HepG2 (cell line): ENCODE measurements around the gene ARHGAP10. TPM values are rescaled to one million over a fixed set of nuclear protein-coding genes. Genes with fewer than 3 reads are reported as not detected.

Experiments
- ATAC-seq: fragments of 200-7000 bp; cut with Tn5 transposase; 3 replicates; pipeline ENCODE4 v1.9.1; 2020; ENCODE audit warnings: mild to moderate bottlenecking, moderate library complexity
- BruUV-seq: library from RNA; stranded (reverse); fragments of 400-500 nt; replicated peaks from 2 replicates; lab custom pipeline; 2021; lab: Mats Ljungman, UMichigan
- CTCF ChIA-PET: fragments of 300-600 bp; formaldehyde crosslinking; extraction: SDS; loops from one replicate; lab custom pipeline; 2021; ENCODE audit warnings: low total read pairs, inconsistent platforms, low intra/inter-chr PET ratio; lab: Yijun Ruan, JAX
- POLR2A ChIA-PET: fragments of 350-600 bp; sonication (Branson Sonifier 250); formaldehyde crosslinking; loops from one replicate; lab custom pipeline; 2020; ENCODE audit warnings: antibody characterized with exemption, inconsistent platforms; lab: Yijun Ruan, JAX
- DNase-seq: peaks from one replicate; pipeline ENCODE4 v3.0.0-alpha.2; 2015; ENCODE audit warnings: low spot score
- FAIRE-seq: peaks from 3 replicates; lab custom pipeline; 2011; peaks lifted over from hg19 to GRCh38; lab: Jason Lieb, UNC
- H2AFZ ChIP-seq: one replicate; pipeline ENCODE4 v1.6.1; 2011; ENCODE audit warnings: low read length, inconsistent platforms
- H3K27ac ChIP-seq: fragments of 300-600 bp; 3 replicates; pipeline ENCODE4 v1.8.0; 2011; ENCODE audit warnings: mixed run types, mild to moderate bottlenecking, mixed read lengths, low read length, inconsistent platforms; ENCODE audit not compliant: insufficient read depth; ENCODE audit errors: extremely low read length
- H3K27me3 ChIP-seq, 2 experiments: fragments of 200-600 bp in 1 of 2; 2 replicates in 1 of 2; 3 replicates in 1 of 2; pipeline versions ENCODE4 v1.6.0 to v1.8.0; 2011; ENCODE audit warnings: low read length in 2 of 2, mild to moderate bottlenecking in 2 of 2, moderate library complexity in 2 of 2, inconsistent platforms in 1 of 2; ENCODE audit not compliant: insufficient read depth in 2 of 2, control insufficient read depth in 1 of 2
- H3K36me3 ChIP-seq, 2 experiments: fragments of 200-600 bp in 1 of 2; replicated peaks in 1 of 2; 2 replicates in 1 of 2; 3 replicates in 1 of 2; pipeline versions ENCODE4 v1.5.1 to v1.8.0; 2011; ENCODE audit warnings: low read length in 2 of 2, inconsistent platforms in 1 of 2; ENCODE audit not compliant: insufficient read depth in 2 of 2, control insufficient read depth in 1 of 2
- H3K4me1 ChIP-seq: 2 replicates; pipeline ENCODE4 v1.5.1; 2012; ENCODE audit warnings: low read length, inconsistent platforms; ENCODE audit not compliant: insufficient read depth
- H3K4me2 ChIP-seq: 2 replicates; pipeline ENCODE4 v1.6.0; 2011; ENCODE audit warnings: low read depth, low read length, inconsistent platforms
- H3K4me3 ChIP-seq, 3 experiments: fragments of 200-600 bp in 1 of 3; sonication (generic), shearing (Covaris generic) in 1 of 3; replicated peaks in 1 of 3; 2 replicates each; pipeline ENCODE4 v1.5.1; 2011 to 2016; ENCODE audit warnings: low read length in 3 of 3, inconsistent platforms in 2 of 3, low read depth in 2 of 3, mild to moderate bottlenecking in 2 of 3, control low read depth in 1 of 3, mixed read lengths in 1 of 3; ENCODE audit not compliant: insufficient read depth in 1 of 3
- H3K79me2 ChIP-seq: one replicate; pipeline ENCODE4 v1.6.1; 2011; ENCODE audit warnings: low read length, inconsistent platforms; ENCODE audit not compliant: insufficient read depth
- H3K9ac ChIP-seq: 2 replicates; pipeline ENCODE4 v1.6.0; 2011; ENCODE audit warnings: mild to moderate bottlenecking, low read depth, low read length, inconsistent platforms; ENCODE audit not compliant: insufficient read depth
- H3K9me3 ChIP-seq: 2 replicates; pipeline ENCODE4 v1.5.1; 2012; ENCODE audit warnings: mild to moderate bottlenecking, low read length
- H4K20me1 ChIP-seq: 2 replicates; pipeline ENCODE4 v1.6.0; 2011; ENCODE audit warnings: inconsistent platforms, mild to moderate bottlenecking, low read length, moderate library complexity; ENCODE audit not compliant: insufficient read depth
- ELF4 ChIP-seq: sonication (generic); formaldehyde crosslinking; IDR thresholded peaks from 2 replicates; pipeline ENCODE4 v1.5.0; 2020; ENCODE audit warnings: missing genetic modification reagents, mild to moderate bottlenecking, moderate library complexity, borderline replicate concordance
- FOXK1 ChIP-seq: sonication (generic); formaldehyde crosslinking; IDR thresholded peaks from 2 replicates; pipeline ENCODE4 v1.4.0; 2020; ENCODE audit warnings: low read depth, missing genetic modification reagents, borderline replicate concordance
- NPAS2 ChIP-seq: sonication (generic); formaldehyde crosslinking; IDR thresholded peaks from 2 replicates; pipeline ENCODE4 v1.8.0; 2022; ENCODE audit warnings: mild to moderate bottlenecking, missing genetic modification reagents, borderline replicate concordance
- NR2C2 ChIP-seq: sonication (generic); formaldehyde crosslinking; IDR thresholded peaks from 2 replicates; pipeline ENCODE4 v1.4.0; 2020; ENCODE audit warnings: missing genetic modification reagents, mild to moderate bottlenecking, moderate library complexity, borderline replicate concordance
- POGZ ChIP-seq: sonication (generic); formaldehyde crosslinking; IDR thresholded peaks from 2 replicates; pipeline ENCODE4 v1.4.0; 2020; ENCODE audit warnings: mild to moderate bottlenecking, missing genetic modification reagents
- SAP130 ChIP-seq: IDR thresholded peaks from 2 replicates; pipeline ENCODE4 v1.6.1; 2016; ENCODE audit warnings: low read depth
- TERF1 ChIP-seq: sonication (generic); formaldehyde crosslinking; IDR thresholded peaks from 2 replicates; pipeline ENCODE4 v1.8.0; 2022; ENCODE audit warnings: mild to moderate bottlenecking, missing genetic modification reagents, moderate library complexity
- THRA ChIP-seq: sonication (generic); formaldehyde crosslinking; IDR thresholded peaks from 2 replicates; pipeline ENCODE4 v1.4.0; 2020; ENCODE audit warnings: missing genetic modification reagents, borderline replicate concordance
- ZBTB42 ChIP-seq: sonication (generic); formaldehyde crosslinking; IDR thresholded peaks from 2 replicates; pipeline ENCODE4 v1.5.0; 2020; ENCODE audit warnings: mild to moderate bottlenecking, missing genetic modification reagents
- ZMAT3 ChIP-seq: sonication (generic); formaldehyde crosslinking; conservative IDR thresholded peaks from 2 replicates; pipeline ENCODE4 v1.7.0; 2021; ENCODE audit warnings: missing genetic modification reagents
- ZNF460 ChIP-seq: sonication (generic); formaldehyde crosslinking; IDR thresholded peaks from 2 replicates; pipeline ENCODE4 v1.5.1; 2020; ENCODE audit warnings: missing genetic modification reagents, mild to moderate bottlenecking, borderline replicate concordance
- ZNF468 ChIP-seq: sonication (generic); formaldehyde crosslinking; IDR thresholded peaks from 2 replicates; pipeline ENCODE4 v1.8.0; 2022; ENCODE audit warnings: mild to moderate bottlenecking, moderate library complexity, missing genetic modification reagents
- ZNF609 ChIP-seq: sonication (generic); formaldehyde crosslinking; IDR thresholded peaks from 2 replicates; pipeline ENCODE4 v1.4.0; 2020; ENCODE audit warnings: mild to moderate bottlenecking, missing genetic modification reagents, borderline replicate concordance
- WGBS: methylation state at CpG from one replicate; pipeline ENCODE4 v1.1.6; 2017; ENCODE audit warnings: low lambda C conversion rate; 5-methylcytosine and 5-hydroxymethylcytosine counted together
- in situ Hi-C: cut with HindIII; loops from 2 replicates; pipeline ENCODE4 v1.10.0; 2017; ENCODE audit warnings: low pct_unique_long_range_greater_than_20kb; ENCODE audit not compliant: extremely low pct_ligation_motif_present
- intact Hi-C: fragments of 100-400 bp; cut with micrococcal nuclease; formaldehyde crosslinking; loops from one replicate; pipeline ENCODE4 v1.10.0; 2022; ENCODE audit not compliant: unreplicated experiment
- polyA plus RNA-seq, 8 experiments: library from polyadenylated mRNA; depleted of rRNA in 3 of 8; stranded (reverse) in 7 of 8; unstranded in 1 of 8; fragments of >200 nt; fragmentation: Illumina TruSeq in 4 of 8; extraction: Trizol in 4 of 8; gene quantifications; 2 replicates each; pipeline versions ENCODE4 v1.2.1 to v1.2.3, GENCODE V29; 2011 to 2016; ENCODE audit warnings: low read depth in 4 of 8, missing spikeins in 1 of 8, mixed read lengths in 1 of 8; ENCODE audit not compliant: insufficient read depth in 1 of 8
- total RNA-seq, 5 experiments: library from RNA; depleted of rRNA; stranded (reverse); fragments of >200 nt; fragmentation: Illumina TruSeq; extraction: Trizol; gene quantifications; 2 replicates each; pipeline ENCODE4 v1.2.3, GENCODE V29; 2016; ENCODE audit warnings: low read depth in 1 of 5
- TF ChIP-seq, protein P1 (sequence below): sonication (generic); formaldehyde crosslinking; conservative IDR thresholded peaks from 2 replicates; pipeline ENCODE4 v1.8.0; 2022; ENCODE audit warnings: mild to moderate bottlenecking, moderate library complexity, missing genetic modification reagents

The ARHGAP10 gene
- total and polyA plus RNA-seq, 2 of the 13 experiments (the other 11 are each of a cell fraction or from before 2014, with no cell fraction given) = 0.45 to 1.6 TPM

DNA sequence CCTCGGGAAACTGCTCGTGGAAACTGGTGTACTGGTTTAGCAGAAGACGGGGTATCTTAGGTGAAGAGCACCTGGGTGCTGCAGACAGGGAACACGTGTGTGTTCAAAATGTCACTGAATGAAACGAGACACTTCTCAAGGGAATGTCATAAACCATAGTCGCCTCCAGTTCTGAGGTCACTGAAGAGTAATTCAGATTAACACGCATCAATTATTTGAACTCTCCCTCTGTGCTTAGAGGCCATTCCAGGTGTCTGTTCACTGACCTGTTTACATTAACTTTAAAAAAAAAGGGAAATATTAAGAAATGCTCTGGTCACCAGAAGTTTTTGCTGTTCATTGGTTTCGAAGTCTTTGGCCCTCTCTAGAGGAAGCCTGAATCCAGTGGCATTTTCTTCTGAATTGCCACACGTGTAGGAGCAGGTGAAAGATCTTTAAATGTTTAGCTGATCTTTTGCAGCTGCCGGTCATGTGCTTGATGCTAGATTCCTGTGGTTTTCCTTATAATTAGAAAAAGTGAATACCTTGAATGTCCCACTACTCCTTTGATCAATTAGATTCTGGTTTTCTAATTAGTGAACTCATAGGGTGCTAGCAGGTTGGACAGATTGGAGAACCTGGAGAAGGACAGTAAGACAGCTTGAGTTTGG lies 330.5 kb downstream of the ARHGAP10 start:
- intact Hi-C loops (no loop called here), in situ Hi-C loops (no loop called here)
- POLR2A ChIA-PET = no interaction called here
- CTCF ChIA-PET = no interaction called here
- H3K9ac ChIP-seq = no peak overlapping the region
- TF ChIP-seq ZBTB42 (no peak), ELF4 (CRISPR knock-in tag) (no peak), ZMAT3 (no peak), ZNF609 (CRISPR knock-in tag) (no peak), POGZ (CRISPR knock-in tag) (no peak), NPAS2 (CRISPR knock-in tag) (no peak), NR2C2 (CRISPR knock-in tag) (no peak), SAP130 (CRISPR knock-in tag) (no peak), TERF1 (no peak), FOXK1 (CRISPR knock-in tag) (no peak), ZNF460 (no peak), ZNF468 (CRISPR knock-in tag) (no peak), THRA (CRISPR knock-in tag) (no peak)
- TF ChIP-seq, protein P1, sequence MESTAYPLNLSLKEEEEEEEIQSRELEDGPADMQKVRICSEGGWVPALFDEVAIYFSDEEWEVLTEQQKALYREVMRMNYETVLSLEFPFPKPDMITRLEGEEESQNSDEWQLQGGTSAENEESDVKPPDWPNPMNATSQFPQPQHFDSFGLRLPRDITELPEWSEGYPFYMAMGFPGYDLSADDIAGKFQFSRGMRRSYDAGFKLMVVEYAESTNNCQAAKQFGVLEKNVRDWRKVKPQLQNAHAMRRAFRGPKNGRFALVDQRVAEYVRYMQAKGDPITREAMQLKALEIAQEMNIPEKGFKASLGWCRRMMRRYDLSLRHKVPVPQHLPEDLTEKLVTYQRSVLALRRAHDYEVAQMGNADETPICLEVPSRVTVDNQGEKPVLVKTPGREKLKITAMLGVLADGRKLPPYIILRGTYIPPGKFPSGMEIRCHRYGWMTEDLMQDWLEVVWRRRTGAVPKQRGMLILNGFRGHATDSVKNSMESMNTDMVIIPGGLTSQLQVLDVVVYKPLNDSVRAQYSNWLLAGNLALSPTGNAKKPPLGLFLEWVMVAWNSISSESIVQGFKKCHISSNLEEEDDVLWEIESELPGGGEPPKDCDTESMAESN = no peak
- H3K27ac ChIP-seq = no peak overlapping the region
- H3K27me3 ChIP-seq = no peaks in the 10 kb centered on the region
- no peaks in the 10 kb centered on the region for H3K9me3 ChIP-seq
- H2AFZ ChIP-seq = no peak overlapping the region
- no peak overlapping the region for H3K4me3 ChIP-seq
- no peaks in the 10 kb centered on the region for H3K79me2 ChIP-seq
- no peaks in the 10 kb centered on the region for H3K36me3 ChIP-seq
- ATAC-seq (no peak), FAIRE-seq (no peak), DNase-seq (no peak)
- no peaks in the 10 kb centered on the region for H4K20me1 ChIP-seq
- no TSS peak for BruUV-seq
- 70% methylated on average over 10 of the region's 10 CpGs for WGBS
- H3K4me2 ChIP-seq = no peak overlapping the region
- H3K4me1 ChIP-seq = no peaks in the 10 kb centered on the region
